HG02642 (cell line): Measurements from ENCODE around the gene CNKSR1.

Experiments
- ATAC-seq: cut with Tn5 transposase; IDR thresholded peaks from one replicate; pipeline ENCODE4 v1.9.1; 2021; ENCODE audit warnings: mild to moderate bottlenecking; ENCODE audit not compliant: unreplicated experiment, poor library complexity

The CNKSR1 gene, protein sequence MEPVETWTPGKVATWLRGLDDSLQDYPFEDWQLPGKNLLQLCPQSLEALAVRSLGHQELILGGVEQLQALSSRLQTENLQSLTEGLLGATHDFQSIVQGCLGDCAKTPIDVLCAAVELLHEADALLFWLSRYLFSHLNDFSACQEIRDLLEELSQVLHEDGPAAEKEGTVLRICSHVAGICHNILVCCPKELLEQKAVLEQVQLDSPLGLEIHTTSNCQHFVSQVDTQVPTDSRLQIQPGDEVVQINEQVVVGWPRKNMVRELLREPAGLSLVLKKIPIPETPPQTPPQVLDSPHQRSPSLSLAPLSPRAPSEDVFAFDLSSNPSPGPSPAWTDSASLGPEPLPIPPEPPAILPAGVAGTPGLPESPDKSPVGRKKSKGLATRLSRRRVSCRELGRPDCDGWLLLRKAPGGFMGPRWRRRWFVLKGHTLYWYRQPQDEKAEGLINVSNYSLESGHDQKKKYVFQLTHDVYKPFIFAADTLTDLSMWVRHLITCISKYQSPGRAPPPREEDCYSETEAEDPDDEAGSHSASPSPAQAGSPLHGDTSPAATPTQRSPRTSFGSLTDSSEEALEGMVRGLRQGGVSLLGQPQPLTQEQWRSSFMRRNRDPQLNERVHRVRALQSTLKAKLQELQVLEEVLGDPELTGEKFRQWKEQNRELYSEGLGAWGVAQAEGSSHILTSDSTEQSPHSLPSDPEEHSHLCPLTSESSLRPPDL

DNA sequence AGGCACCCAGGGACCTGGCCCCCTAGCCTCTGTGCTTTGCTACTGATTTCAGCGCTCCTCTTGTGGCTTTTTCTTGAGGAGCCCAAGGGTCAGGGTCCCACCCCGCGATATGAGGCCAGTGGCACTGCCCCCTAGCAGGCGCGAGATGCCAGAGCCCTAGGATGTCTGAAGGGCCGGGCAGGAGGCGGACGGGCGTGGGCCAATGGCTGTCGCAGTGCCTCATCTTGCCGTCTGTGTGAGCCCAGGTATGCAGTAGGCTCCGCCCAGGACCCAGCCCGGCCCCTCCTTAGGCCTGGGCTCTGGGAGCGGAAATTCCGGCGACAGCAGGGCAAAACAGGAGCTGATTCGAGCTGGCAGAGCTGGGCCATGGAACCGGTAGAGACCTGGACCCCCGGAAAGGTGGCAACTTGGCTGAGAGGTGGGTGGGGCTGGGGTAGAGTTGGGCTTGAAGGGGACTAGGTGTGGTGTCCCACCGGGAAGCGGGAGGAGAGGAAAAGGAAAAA is at the start of gene CNKSR1:
Gene CNKSR1 (plus strand): TSS at position 310 of the 503 bp plus-strand sequence. CDS start 57 bp downstream, at position 367.
- no peak for ATAC-seq

DNA sequence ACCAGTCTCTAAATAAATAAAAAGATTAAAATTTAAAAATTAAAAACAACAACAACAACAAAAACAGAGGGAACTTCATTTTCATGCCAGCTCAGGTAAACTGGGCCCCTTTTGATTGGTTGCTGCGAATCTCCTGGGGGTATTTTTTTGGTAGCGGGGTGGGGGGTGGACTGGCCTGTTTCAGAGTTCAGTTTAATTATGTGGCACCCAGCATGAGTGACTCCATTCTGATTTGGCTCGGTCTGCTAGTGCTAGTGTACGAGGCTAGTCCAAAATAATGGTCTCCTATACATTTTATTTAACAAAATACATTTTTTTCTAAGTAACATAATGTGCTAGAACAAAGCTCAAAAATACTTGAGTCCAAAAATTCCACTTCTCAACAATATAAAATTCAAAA is 47.5 kb upstream of the CNKSR1 start:
- no peak for ATAC-seq

DNA sequence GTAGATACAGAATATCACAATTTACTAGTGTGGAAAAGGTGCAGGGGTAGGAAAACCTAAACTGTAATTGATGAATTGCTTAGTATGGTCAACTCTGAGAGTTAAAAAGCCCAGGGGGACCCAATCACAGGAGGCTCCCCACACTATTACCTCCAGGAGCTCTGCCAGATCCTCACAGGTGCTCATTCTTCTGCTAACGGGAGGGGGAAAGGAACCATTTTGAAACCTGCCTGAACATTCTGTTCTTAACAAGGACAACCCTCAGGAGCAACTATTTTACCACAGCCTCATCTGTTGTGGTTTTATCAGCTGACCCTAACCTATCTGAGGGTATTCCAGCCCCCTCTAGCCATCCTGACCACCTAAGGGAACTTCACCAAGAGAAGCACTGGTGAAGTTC is 46.6 kb upstream of the CNKSR1 start:
- ATAC-seq: no peak

DNA sequence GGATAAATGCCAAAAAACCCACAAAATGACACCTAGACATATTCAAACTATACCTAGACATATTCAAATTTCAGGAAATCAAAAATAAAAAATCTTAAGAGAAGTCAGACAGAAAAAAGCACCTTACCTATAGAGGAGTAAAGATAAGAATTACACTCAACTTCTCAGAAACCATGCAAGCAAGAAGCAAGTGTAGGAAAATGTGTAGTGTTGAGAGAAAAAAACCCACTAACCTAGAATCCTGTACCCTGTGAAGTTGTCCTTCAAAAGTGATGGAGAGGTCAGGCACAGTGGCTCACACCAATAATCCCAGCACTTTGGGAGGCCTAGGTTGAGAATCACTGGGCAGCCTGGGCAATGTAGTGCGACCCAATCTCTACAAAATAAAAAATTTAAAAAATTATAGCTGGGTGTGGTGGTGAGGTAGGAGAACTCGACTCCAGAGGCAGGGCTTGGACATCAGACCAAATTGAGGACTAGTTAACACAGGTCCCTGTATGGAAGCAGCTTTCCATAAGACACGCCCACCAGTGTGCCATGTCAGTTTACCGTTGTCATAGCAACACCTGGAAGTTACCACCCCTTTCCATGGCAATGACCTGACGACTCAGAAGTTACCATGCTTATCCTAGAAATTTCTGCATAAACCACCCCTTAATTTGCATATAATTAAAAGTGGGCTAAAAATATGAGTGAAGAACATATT is 45.0 kb upstream of the CNKSR1 start:
- no peak for ATAC-seq

DNA sequence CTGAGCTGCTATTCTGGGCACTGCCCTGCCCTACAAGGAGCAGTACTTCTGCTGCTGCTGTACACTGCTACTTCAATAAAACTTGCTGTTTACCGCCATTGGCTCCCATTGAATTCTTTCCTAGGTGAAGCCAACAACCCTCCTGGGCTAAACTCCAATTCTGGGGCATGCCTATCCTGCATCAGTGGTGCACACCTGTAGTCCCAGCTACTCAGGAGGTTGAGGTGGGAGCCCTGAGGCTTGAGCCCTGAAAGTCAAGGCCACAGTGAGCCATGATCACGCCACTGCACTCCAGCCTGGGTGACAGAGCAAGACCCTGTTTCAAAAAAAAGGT is 44.5 kb upstream of the CNKSR1 start:
- ATAC-seq: no peak

DNA sequence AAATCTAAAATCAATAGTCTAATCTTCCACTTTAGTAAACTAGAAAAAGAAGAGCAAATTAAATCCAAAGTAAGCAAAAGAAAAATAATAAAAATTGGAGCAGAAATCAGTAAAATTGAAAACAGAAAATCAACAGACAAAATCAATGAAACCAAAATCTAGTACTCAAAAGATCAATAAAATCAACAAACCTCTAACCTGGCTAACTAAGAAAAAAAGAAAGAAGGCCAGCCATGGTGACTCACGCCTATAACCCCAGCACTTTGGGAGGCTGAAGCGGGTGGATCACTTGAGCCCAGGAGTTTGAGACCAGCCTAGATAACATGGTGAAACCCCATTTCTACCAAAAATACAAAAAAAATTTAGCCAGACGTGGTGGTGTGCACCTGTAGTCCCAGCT is 42.8 kb upstream of the CNKSR1 start:
- no peak for ATAC-seq

DNA sequence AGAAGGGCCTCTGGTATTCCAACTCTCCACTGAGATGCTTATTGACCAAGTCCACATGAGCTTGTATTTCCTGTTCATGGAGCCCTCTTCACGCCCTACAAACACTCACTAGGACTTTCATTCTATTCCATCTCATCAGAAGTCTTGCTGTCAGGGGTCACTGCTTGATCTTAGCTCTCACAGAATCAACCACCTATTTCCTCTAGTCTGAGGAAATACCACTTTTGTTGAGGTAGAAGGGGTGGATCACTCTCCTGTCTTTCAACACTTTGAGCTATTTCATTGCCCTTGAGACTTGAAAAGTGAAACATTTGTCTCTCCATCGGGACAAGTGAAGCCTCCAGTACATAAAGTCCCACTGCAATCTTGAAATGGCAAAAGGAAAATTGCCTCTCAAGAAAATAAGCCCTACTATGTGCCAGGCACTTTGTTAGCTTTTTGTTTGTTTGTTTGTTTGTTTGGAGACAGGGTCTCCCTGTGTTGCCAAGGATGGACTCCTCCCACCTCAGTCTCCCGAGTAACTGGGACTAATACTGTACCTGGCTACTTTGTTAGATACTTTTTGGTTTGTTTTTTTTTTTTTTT is 38.2 kb upstream of the CNKSR1 start:
- ATAC-seq: no peak

DNA sequence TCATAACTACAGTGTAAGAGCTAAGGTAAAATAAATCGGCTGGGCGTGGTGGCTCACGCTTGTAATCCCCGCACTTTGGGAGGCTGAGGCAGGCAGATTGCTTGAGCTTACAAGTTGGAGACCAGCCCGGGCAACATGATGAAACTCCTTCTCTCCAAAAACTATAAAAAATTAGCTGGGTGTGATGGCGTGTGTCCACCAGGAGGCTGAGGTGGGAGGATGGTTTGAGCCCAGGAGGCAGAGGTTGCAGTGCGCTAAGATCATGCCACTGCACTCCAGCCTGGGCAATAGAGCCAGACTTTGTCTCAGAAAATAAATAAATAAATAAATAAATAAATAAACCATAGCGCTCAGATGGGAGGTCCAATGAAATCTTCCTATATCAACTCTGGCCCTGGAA is 35.1 kb upstream of the CNKSR1 start:
- ATAC-seq: no peak

DNA sequence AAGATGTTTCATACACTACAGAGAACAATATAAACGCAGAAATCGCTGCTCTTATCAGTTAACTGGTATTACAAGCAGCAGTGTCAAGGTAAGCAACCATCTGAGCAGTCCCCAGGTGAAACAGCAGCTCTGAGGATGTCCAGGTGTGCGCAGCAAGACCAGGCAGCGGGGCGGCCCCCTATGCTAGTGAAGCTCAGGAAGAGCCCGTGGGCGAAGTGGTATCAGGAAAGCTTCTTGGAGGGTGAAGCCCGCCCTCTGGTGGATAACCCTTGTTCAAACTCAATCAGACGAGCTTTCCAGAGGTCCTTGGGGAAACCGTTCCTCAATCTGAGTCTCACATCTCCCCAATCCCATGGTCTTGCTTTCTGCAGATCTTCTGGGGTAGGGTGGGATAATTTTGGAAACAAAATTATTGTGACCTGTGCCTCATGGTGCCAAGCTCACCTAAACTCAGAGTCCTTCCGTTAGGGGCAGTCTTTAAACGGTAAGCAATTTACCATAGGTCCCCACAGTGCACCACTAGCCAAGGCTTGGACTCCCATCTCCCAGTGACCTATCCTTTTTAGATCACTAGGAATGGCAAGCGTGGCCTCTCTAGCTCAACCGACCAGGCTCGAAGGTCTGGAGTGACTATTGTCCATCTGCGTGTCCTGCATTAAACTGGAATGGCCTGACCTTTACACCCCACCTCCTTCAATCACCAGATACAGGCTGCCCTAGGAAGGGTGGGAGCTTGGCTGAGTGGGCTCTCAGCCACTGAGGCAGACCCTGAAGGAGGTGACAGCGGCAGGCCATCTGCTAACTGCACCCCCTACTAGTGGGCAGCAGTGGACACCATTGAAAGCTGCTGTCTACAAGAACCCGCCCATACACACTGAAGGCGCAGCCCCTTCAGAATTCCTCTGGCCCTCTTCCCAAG is 32.0 kb upstream of the CNKSR1 start:
- peak; percentile 64 for ATAC-seq

DNA sequence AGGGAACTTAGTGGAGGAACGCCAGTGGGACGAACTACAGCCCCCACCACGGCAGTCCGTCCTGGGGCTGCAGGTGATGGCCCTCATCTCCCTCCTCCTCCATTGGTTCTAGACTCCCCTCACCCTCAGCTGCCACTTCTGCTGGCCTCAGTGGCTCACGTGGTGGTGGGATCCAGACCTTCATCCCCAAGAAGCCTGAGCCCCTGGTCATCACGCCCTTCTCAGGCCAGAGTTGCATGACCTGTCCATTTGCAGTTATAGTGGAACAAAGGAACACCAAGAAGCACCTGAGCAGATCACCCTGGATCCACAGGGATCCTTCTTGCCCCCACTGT is 31.4 kb upstream of the CNKSR1 start:
- no peak for ATAC-seq

DNA sequence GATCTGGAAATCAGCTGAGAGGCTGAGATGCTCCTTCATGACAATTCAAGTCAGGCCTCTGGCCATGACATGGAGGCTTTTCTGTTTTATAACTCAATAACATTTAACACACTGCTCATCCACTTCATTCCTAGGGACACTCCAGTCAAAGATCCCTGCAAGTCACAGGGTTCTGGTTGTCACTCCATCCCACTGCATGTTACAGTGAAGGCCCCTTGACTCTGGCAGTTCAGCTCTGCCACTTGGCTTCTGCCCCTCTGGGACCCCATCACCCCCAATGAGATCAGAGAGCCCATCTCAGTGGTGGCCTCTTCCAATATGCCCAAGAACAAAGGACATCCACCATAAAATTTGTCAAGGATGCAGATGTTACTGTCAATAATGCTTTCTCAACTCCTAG is 28.4 kb upstream of the CNKSR1 start:
- no peak for ATAC-seq

DNA sequence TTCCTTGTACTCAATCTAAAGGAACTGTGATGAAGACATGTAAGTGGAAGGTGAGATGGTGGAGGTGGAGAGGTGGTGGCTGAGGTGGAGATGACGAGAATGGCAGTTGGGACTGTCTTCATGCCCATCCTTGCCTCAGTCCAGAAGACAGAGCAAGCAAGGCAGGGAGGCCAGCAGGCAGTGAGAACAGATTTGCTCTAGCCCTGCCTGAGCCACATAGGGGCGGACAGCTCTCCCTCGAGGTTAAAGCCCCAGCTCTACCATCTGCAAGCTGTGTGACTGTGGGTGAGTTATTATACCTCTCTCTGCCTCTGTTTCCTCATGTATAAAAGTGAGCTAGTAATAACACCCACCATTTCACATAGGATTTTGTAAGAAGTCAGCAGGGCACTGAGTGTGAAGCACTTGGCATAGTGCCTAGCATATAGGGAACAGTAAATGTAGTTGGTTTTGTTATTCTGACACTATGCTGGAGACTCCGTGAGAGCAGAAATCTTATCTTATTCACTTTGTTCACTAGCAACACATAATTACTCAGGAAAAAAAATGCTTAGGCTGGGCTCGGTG is 23.2 kb upstream of the CNKSR1 start:
- ATAC-seq: no peak

DNA sequence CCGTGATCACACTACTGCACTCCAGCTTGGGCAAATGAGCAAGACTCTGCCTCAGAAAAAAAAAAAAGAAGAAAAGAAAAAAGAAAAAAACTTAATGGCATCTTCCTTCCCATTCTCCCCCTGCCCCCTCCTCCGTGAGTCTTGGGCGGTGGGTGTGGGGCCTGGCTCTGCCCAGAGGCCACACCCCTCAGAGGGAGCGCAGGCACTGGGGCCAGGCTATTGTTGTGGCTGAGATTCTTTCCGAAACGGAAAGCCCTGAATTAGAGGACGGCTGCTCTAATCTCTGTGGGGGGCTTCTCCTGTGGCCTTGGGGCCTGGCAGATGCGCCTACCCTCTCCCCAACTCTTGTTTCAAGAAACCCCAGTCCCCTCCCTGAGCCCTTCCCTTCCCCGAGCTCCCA is 22.5 kb upstream of the CNKSR1 start:
- ATAC-seq: no peak

DNA sequence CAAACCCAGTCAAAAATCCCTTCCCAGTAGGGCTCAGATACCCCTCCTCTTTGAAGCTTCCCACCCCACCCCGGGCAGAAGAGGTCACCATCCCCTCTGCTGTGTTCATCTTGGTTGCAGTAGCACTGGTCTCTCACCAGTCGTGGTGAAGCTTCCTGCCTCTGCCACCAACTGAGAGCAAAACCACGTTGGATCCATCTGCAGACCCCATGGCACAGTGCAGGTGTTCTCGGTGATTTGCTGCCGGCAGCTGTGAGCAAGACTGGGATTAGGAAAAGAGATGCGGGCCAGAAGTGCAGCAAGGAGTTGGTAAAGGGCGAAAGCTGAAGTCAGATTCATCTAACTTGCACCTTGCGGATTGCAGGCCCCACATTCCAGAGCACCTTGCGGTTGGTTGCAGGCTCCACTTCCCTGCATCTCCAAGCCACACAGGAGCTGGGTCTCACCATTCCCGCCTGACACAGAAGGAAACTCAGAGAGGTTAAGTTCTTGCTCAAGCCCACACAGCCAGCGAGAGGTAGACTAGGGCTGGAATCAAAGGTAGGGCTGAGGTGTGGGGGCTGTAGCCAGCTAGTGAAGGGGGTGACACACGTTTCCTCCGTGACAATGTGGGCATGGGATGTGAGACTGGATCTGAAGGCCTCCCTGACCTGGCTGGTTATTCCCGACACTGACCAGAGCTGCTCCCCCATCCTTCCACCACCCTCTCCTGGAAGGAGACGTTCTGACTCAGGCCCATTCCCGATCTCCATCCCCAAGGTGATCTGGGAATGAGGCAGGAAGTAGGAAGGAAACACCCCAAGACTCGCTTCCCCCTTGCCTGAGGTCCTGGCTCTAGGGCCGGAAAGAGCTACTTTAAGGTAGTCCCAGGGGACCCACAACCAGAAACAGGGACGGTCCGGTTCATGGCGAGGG is 21.7 kb upstream of the CNKSR1 start:
- no peak for ATAC-seq

DNA sequence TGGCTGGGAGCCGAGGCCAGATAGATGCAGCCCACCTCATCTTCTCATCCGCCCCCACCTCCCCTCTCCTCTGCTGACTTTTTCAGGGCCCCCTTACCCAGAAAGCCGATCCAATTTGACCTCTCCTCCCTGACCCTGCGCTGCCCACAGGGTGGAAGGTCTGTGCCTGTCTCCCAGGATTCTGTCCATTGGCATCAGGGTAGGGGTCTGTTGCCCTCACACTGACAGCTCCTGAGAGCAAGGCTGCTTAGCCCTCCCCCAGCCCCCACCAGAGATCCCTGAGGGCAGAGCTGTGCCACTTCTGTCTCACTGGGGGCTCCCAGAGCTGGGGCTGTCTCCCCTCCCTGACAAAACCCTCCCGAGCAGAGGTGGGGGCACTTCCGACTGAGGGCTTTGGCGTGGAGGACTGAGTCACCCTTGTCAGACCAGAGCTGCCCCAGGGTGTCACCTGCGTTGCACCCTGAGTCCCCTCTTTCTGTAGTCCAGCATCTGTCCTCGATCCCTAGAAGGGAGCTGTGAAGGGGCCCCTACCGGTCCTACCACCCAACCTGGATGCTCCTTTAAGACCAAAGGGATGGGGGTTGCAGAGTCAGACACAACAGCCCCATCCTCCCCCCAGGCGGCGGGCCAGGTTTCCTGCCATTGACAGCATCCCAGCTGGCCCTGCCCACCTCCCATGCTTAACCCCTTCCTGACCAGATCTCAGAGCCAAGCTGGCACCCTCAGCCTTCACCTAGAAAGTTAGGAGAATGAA is 20.8 kb upstream of the CNKSR1 start:
- no peak for ATAC-seq

DNA sequence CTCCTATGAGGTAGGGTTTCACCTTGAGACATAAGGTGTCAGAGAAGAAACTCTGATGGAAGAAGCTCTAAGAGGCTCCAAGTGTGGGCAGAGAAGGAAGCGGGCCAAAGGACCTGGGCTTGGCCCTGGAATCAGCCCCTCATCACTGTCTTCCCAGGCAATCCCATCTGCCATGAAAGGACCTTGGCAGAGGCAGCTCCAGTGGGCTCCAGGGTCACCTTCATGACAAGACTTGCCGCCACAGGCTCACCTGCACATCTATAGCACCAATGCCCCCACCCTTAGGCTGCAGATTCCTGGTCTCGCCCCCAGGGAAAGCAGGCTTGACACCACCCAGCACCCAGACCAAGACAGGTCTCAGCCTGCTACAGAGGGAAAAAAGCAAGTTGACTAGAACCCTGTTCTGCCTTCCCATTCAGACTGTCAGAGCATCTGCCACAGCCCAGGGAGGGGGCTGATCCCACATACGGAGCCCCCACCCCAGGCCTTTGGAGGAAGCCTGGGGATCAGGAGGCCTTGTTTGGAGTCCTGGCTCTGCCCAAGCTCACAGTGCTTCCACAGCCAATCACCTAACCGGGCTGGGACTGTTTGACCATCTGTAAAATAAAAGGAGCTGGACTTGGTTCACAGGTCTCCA is 18.9 kb upstream of the CNKSR1 start:
- no peak for ATAC-seq
